H1 (cell line): Measurements from ENCODE around the gene LKAAEAR1. TPM values are rescaled to one million over a fixed set of nuclear protein-coding genes. Genes with fewer than 3 reads are reported as not detected.

ENCODE experiments used
- CTCF ChIA-PET: fragments of 300-600 bp; sonication (Branson Sonifier 250); formaldehyde crosslinking; loops from one replicate; lab custom pipeline; 2021; ENCODE audit not compliant: partially characterized antibody; lab: Charles Lee
- POLR2A ChIA-PET: fragments of 300-600 bp; sonication (Branson Sonifier 250); formaldehyde crosslinking; loops from one replicate; lab custom pipeline; 2021; ENCODE audit warnings: inconsistent platforms; ENCODE audit not compliant: partially characterized antibody; lab: Charles Lee
- DNase-seq, 2 experiments: peaks; one replicate each; pipeline versions ENCODE4 v3.0.0 to v3.0.0-alpha.2; 2010 to 2022; ENCODE audit warnings: low spot score in 2 of 2, low read depth in 1 of 2, mixed read lengths in 1 of 2
- FAIRE-seq: peaks from 2 replicates; lab custom pipeline; 2011; peaks lifted over from hg19 to GRCh38; lab: Jason Lieb, UNC
- H2AFZ ChIP-seq: 2 replicates; pipeline ENCODE4 v1.8.1; 2012; ENCODE audit warnings: low read length, inconsistent platforms
- H2AK5ac ChIP-seq: 2 replicates; pipeline ENCODE4 v1.6.1; 2013; ENCODE audit warnings: low read depth, low read length
- H2BK120ac ChIP-seq: replicated peaks from 2 replicates; pipeline ENCODE3; 2013; ENCODE audit warnings: low read depth, low read length, inconsistent platforms
- H2BK12ac ChIP-seq: 2 replicates; pipeline ENCODE4 v1.6.1; 2013; ENCODE audit warnings: low read depth, low read length
- H2BK15ac ChIP-seq: 2 replicates; pipeline ENCODE4 v1.6.1; 2013; ENCODE audit warnings: low read length
- H2BK20ac ChIP-seq: 2 replicates; pipeline ENCODE4 v1.6.1; 2013; ENCODE audit warnings: low read length
- H2BK5ac ChIP-seq: 2 replicates; pipeline ENCODE4 v1.6.1; 2013; ENCODE audit warnings: low read depth, low read length
- H3K14ac ChIP-seq: 2 replicates; pipeline ENCODE4 v1.6.1; 2013; ENCODE audit warnings: inconsistent platforms; ENCODE audit not compliant: insufficient read length
- H3K18ac ChIP-seq: 2 replicates; pipeline ENCODE4 v1.6.1; 2013; ENCODE audit warnings: low read length; ENCODE audit errors: extremely low read depth
- H3K23ac ChIP-seq: 2 replicates; pipeline ENCODE4 v1.6.1; 2013; ENCODE audit warnings: inconsistent platforms; ENCODE audit not compliant: insufficient read length
- H3K23me2 ChIP-seq: 2 replicates; pipeline ENCODE4 v1.6.1; 2013; ENCODE audit warnings: low read depth, low read length
- H3K27ac ChIP-seq: 2 replicates; pipeline ENCODE4 v1.6.1; 2011; ENCODE audit warnings: low read depth, low read length, inconsistent platforms
- H3K27me3 ChIP-seq, 4 experiments: replicated peaks in 1 of 4; 1 replicate in 1 of 4; 2 replicates in 3 of 4; pipeline versions ENCODE4 v1.6.1 to v1.8.1; 2011 to 2013; ENCODE audit warnings: low read length in 3 of 4, mild to moderate bottlenecking in 3 of 4, inconsistent platforms in 2 of 4, mixed read lengths in 2 of 4, moderate library complexity in 1 of 4; ENCODE audit not compliant: control insufficient read depth in 3 of 4, insufficient read depth in 3 of 4; ENCODE audit errors: extremely low read depth in 1 of 4
- H3K36me3 ChIP-seq, 4 experiments: 2 replicates each; pipeline versions ENCODE4 v1.6.1 to v1.8.1; 2011 to 2013; ENCODE audit warnings: mild to moderate bottlenecking in 4 of 4, low read length in 3 of 4, moderate library complexity in 2 of 4, control low read depth in 1 of 4, inconsistent platforms in 1 of 4; ENCODE audit not compliant: insufficient read depth in 4 of 4, control insufficient read depth in 2 of 4
- H3K4ac ChIP-seq: replicated peaks from 2 replicates; pipeline ENCODE3; 2013; ENCODE audit warnings: low read length, low read depth, mixed read lengths, inconsistent platforms; ENCODE audit not compliant: insufficient read length
- H3K4me1 ChIP-seq, 4 experiments: replicated peaks in 1 of 4; 1 replicate in 1 of 4; 2 replicates in 3 of 4; pipeline versions ENCODE4 v1.6.1 to v1.8.1; 2011 to 2013; ENCODE audit warnings: low read length in 3 of 4, inconsistent platforms in 2 of 4, mixed read lengths in 1 of 4; ENCODE audit not compliant: insufficient read depth in 4 of 4, control insufficient read depth in 3 of 4
- H3K4me2 ChIP-seq, 2 experiments: 2 replicates each; pipeline versions ENCODE4 v1.6.1 to v1.8.1; 2011 to 2013; ENCODE audit warnings: low read depth in 2 of 2, low read length in 2 of 2, control low read depth in 1 of 2, inconsistent platforms in 1 of 2, mild to moderate bottlenecking in 1 of 2; ENCODE audit not compliant: insufficient read depth in 1 of 2
- H3K4me3 ChIP-seq, 4 experiments: fragments of 200-600, 300-600 bp in 1 of 4; sonication (generic), shearing (Covaris generic), sonication (Bioruptor Twin) in 1 of 4; 2 replicates each; pipeline versions ENCODE4 v1.5.1 to v1.8.1; 2011 to 2016; ENCODE audit warnings: low read length in 4 of 4, low read depth in 3 of 4, control low read depth in 2 of 4, inconsistent platforms in 2 of 4, mild to moderate bottlenecking in 2 of 4, mixed read lengths in 1 of 4, moderate library complexity in 1 of 4; ENCODE audit not compliant: insufficient read depth in 2 of 4; ENCODE audit errors: extremely low read depth in 1 of 4
- H3K56ac ChIP-seq: replicated peaks from 2 replicates; pipeline ENCODE3; 2013; ENCODE audit warnings: low read depth, mild to moderate bottlenecking, mixed read lengths, low read length, inconsistent platforms; ENCODE audit not compliant: insufficient read length
- H3K79me1 ChIP-seq: 2 replicates; pipeline ENCODE4 v1.6.1; 2013; ENCODE audit warnings: low read depth, low read length, control low read depth
- H3K79me2 ChIP-seq, 2 experiments: 2 replicates each; pipeline versions ENCODE4 v1.6.1 to v1.8.1; 2012 to 2013; ENCODE audit warnings: low read length in 2 of 2, mild to moderate bottlenecking in 2 of 2, inconsistent platforms in 1 of 2; ENCODE audit not compliant: insufficient read depth in 2 of 2, control insufficient read depth in 1 of 2
- H3K9ac ChIP-seq, 4 experiments: replicated peaks in 1 of 4; 1 replicate in 1 of 4; 2 replicates in 3 of 4; pipeline versions ENCODE4 v1.6.1 to v1.8.1; 2011 to 2013; ENCODE audit warnings: low read depth in 3 of 4, low read length in 3 of 4, control low read depth in 2 of 4, mild to moderate bottlenecking in 2 of 4, moderate library complexity in 2 of 4, inconsistent platforms in 1 of 4; ENCODE audit errors: extremely low read depth in 1 of 4
- H3K9me3 ChIP-seq, 2 experiments: 2 replicates each; pipeline versions ENCODE4 v1.6.1 to v1.8.1; 2012 to 2013; ENCODE audit warnings: mild to moderate bottlenecking in 2 of 2, moderate library complexity in 2 of 2, control low read depth in 1 of 2, inconsistent platforms in 1 of 2, low read depth in 1 of 2, low read length in 1 of 2, mixed read lengths in 1 of 2; ENCODE audit not compliant: insufficient read depth in 2 of 2
- H4K20me1 ChIP-seq, 2 experiments: replicated peaks in 1 of 2; 2 replicates each; pipeline versions ENCODE3 to v1.8.1; 2011 to 2013; ENCODE audit warnings: inconsistent platforms in 2 of 2, low read length in 2 of 2, mild to moderate bottlenecking in 1 of 2; ENCODE audit not compliant: insufficient read depth in 2 of 2, control insufficient read depth in 1 of 2
- H4K5ac ChIP-seq: 2 replicates; pipeline ENCODE4 v1.6.1; 2013; ENCODE audit warnings: low read length, low read depth, mixed read lengths, inconsistent platforms; ENCODE audit not compliant: insufficient read length
- H4K8ac ChIP-seq: 2 replicates; pipeline ENCODE4 v1.8.0; 2013; ENCODE audit warnings: mild to moderate bottlenecking, moderate library complexity, low read length, inconsistent platforms; ENCODE audit not compliant: insufficient read depth; ENCODE audit errors: extremely low read depth
- H4K91ac ChIP-seq: replicated peaks from 2 replicates; pipeline ENCODE3; 2013; ENCODE audit warnings: low read length, mixed read lengths, inconsistent platforms; ENCODE audit not compliant: insufficient read length
- ASH2L ChIP-seq: fragments of 200-600, 300-600 bp; sonication (generic); IDR thresholded peaks from one replicate; pipeline ENCODE4 v1.7.1; 2017; ENCODE audit warnings: low read length
- BRCA1 ChIP-seq: IDR thresholded peaks from 2 replicates; pipeline ENCODE4 v1.6.1; 2012; ENCODE audit warnings: low read depth, low read length, improper control_type of control experiment
- EGR1 ChIP-seq: IDR thresholded peaks from 2 replicates; pipeline ENCODE4 v1.6.1; 2011; ENCODE audit warnings: low read depth, low read length, borderline replicate concordance
- EZH2 ChIP-seq: fragments of 200-600 bp; sonication (generic); IDR thresholded peaks from 2 replicates; pipeline ENCODE4 v1.7.1; 2012; ENCODE audit warnings: low read depth, mild to moderate bottlenecking, moderate library complexity, low read length, inconsistent platforms; ENCODE audit not compliant: severe bottlenecking
- HDAC2 ChIP-seq, 2 experiments: fragments of 300-600 bp in 1 of 2; sonication (generic) in 1 of 2; IDR thresholded peaks; 2 replicates each; pipeline ENCODE4 v1.6.1; 2011 to 2012; ENCODE audit warnings: low read depth in 2 of 2, low read length in 2 of 2, mild to moderate bottlenecking in 2 of 2, moderate library complexity in 2 of 2, borderline replicate concordance in 1 of 2, inconsistent platforms in 1 of 2
- KDM1A ChIP-seq: fragments of 200-600, 300-600 bp; sonication (generic); IDR thresholded peaks from 2 replicates; pipeline ENCODE4 v1.7.1; 2016; ENCODE audit warnings: mild to moderate bottlenecking, low read length, borderline replicate concordance
- POU5F1 ChIP-seq: IDR thresholded peaks from 2 replicates; pipeline ENCODE4 v1.6.1; 2011; ENCODE audit warnings: low read depth, mild to moderate bottlenecking, low read length, moderate library complexity
- SAP30 ChIP-seq: fragments of 300-600 bp; sonication (generic); IDR thresholded peaks from 2 replicates; pipeline ENCODE4 v1.7.1; 2012; ENCODE audit warnings: low read length, moderate library complexity, mild to moderate bottlenecking, inconsistent platforms; ENCODE audit not compliant: insufficient read depth, insufficient replicate concordance
- SIN3A ChIP-seq, 2 experiments: IDR thresholded peaks in 1 of 2; conservative IDR thresholded peaks in 1 of 2; 2 replicates each; pipeline ENCODE4 v1.6.1; 2011 to 2012; ENCODE audit warnings: low read length in 2 of 2, improper control_type of control experiment in 1 of 2, low read depth in 1 of 2, mild to moderate bottlenecking in 1 of 2
- SP2 ChIP-seq: IDR thresholded peaks from 2 replicates; pipeline ENCODE4 v1.6.1; 2012; ENCODE audit warnings: mild to moderate bottlenecking, low read length, inconsistent platforms
- SP4 ChIP-seq: IDR thresholded peaks from 2 replicates; pipeline ENCODE4 v1.6.1; 2012; ENCODE audit warnings: low read length, inconsistent platforms
- SUZ12 ChIP-seq: fragments of 200-600 bp; sonication (generic); IDR thresholded peaks from 2 replicates; pipeline ENCODE4 v1.6.1; 2012; ENCODE audit warnings: mild to moderate bottlenecking, inconsistent platforms, low read length, moderate library complexity, mixed read lengths
- TCF12 ChIP-seq: IDR thresholded peaks from 2 replicates; pipeline ENCODE4 v1.6.1; 2011; ENCODE audit warnings: low read depth, mild to moderate bottlenecking, low read length
- WGBS, 2 experiments: shearing (Covaris generic) in 1 of 2; methylation state at CpG; one replicate each; pipeline versions ENCODE4 v1.1.6 to v1.1.7; 2013 to 2015; ENCODE audit warnings: low lambda C conversion rate in 2 of 2, mixed read lengths in 2 of 2, inconsistent platforms in 1 of 2, low coverage in 1 of 2, missing lambda C conversion rate in 1 of 2; ENCODE audit not compliant: insufficient replicate concordance in 2 of 2, insufficient coverage in 1 of 2, insufficient read length in 1 of 2; ENCODE audit errors: extremely low coverage in 1 of 2, missing lambda C conversion rate in 1 of 2; 5-methylcytosine and 5-hydroxymethylcytosine counted together
- polyA plus RNA-seq, 7 experiments: library from polyadenylated mRNA; depleted of rRNA in 3 of 7; stranded (reverse) in 5 of 7; unstranded in 2 of 7; fragments of >200 nt in 5 of 7; fragments of 200-250 nt in 2 of 7; gene quantifications; 1 replicate in 5 of 7; 2 replicates in 1 of 7; 4 replicates in 1 of 7; pipeline versions ENCODE4 v1.2.1 to v1.2.3, GENCODE V29; 2011 to 2013; ENCODE audit warnings: missing spikeins in 2 of 7, mixed read lengths in 2 of 7
- total RNA-seq: library from RNA; stranded (reverse); fragmentation: NEBNext Ultra II Directional; extraction: Animal tissue kit (Norgen Biotek cat#: 25700); gene quantifications from 2 replicates; pipeline ENCODE4 v1.2.1, GENCODE V29; 2021

The LKAAEAR1 gene
- total and polyA plus RNA-seq, 2 of the 8 experiments (the other 6 are each of a cell fraction or from before 2014, with no cell fraction given) = 0.41 to 0.53 TPM

GRCh38 chr20:64074184-64074789 is 9.9 kb downstream of the LKAAEAR1 start:
- POLR2A ChIA-PET = interaction anchor here (1.0 to 1.6 kb wide), 3 partner anchors 9 to 38 kb away, joined by 3 to 5 read pairs (median 4); no protein-coding TSS in a partner anchor
- 93% methylated on average over 26 of the region's 28 CpGs; no CpG with 5 or more reads in 1 of the 2 experiments for WGBS, 2 experiments
- no peak for FAIRE-seq
- no peak for TF ChIP-seq KDM1A
- TF ChIP-seq SUZ12 = no peak
- TF ChIP-seq SIN3A (conservative IDR thresholded peaks at IDR 0.05 in 1 of 2, IDR thresholded peaks at IDR 0.05 in 1 of 2; ENCODE audit: low read depth in 1 of 2, low read length in 2 of 2) = no peak
- no peak for TF ChIP-seq HDAC2 (IDR thresholded peaks at IDR 0.05; ENCODE audit: borderline replicate concordance in 1 of 2, low read depth in 2 of 2, low read length in 2 of 2)
- TF ChIP-seq BRCA1 = no peak
- TF ChIP-seq SP2 = no peak
- no peak for TF ChIP-seq EZH2
- TF ChIP-seq EGR1 = no peak
- TF ChIP-seq SAP30 = no peak
- no peak for TF ChIP-seq SP4
- TF ChIP-seq ASH2L = no peak
- no peak for TF ChIP-seq TCF12
- no peak for TF ChIP-seq POU5F1

More at GRCh38 chr20:64074184-64074789, 9.9 kb downstream of the LKAAEAR1 start:
- H4K8ac ChIP-seq = no peak overlapping the region
- peaks cover 0 to 17% (median 8%) of the 10 kb centered on the region in 4 experiments; a peak in 4 of 7 replicates for H3K4me1 ChIP-seq
- no peak overlapping the region for H3K27ac ChIP-seq
- H3K23ac ChIP-seq = no peak overlapping the region
- no peak overlapping the region for H2BK15ac ChIP-seq
- DNase-seq = no peak
- H3K4me3 ChIP-seq = no peak overlapping the region
- H3K4me2 ChIP-seq = no peak overlapping the region
- H3K56ac ChIP-seq = no peak overlapping the region
- no peak overlapping the region for H2BK120ac ChIP-seq
- no peak overlapping the region for H2AFZ ChIP-seq
- no peak overlapping the region for H3K14ac ChIP-seq
- H3K36me3 ChIP-seq = peaks cover 0 to 8% (median 3%) of the 10 kb centered on the region in 4 experiments; a peak in 3 of 8 replicates
- no peak overlapping the region for H3K4ac ChIP-seq
- H2BK12ac ChIP-seq = 0 out of 2 replicates have a peak overlapping the region, but pooled peaks have one; percentile 3
- no peak overlapping the region for H3K18ac ChIP-seq
- H3K79me2 ChIP-seq = no peaks in the 10 kb centered on the region
- peaks cover 4% of the 10 kb centered on the region; the same call in 1 of the 2 replicates for H3K23me2 ChIP-seq
- no peak overlapping the region for H4K5ac ChIP-seq
- H2AK5ac ChIP-seq = no peak overlapping the region
- no peak overlapping the region for H2BK20ac ChIP-seq
- CTCF ChIA-PET = interaction anchor here (0.6 to 0.9 kb wide), 3 partner anchors 20 to 137 kb away, joined by 3 to 5 read pairs (median 3); no protein-coding TSS in a partner anchor
- H3K9ac ChIP-seq = no peak overlapping the region
- no peak overlapping the region for H2BK5ac ChIP-seq
- no peaks in the 10 kb centered on the region for H3K9me3 ChIP-seq
- peaks cover 0 to 8% of the 10 kb centered on the region in 2 experiments for H4K20me1 ChIP-seq
- no peak overlapping the region for H4K91ac ChIP-seq
- no peaks in the 10 kb centered on the region for H3K27me3 ChIP-seq
- 0 out of 2 replicates have a peak, but pooled peaks cover 3% of the 10 kb centered on the region for H3K79me1 ChIP-seq
